Panc1 (cell line): ENCODE data around the gene CSNK1E.

Source experiments
- CTCF ChIP-seq: fragments of 450-650 bp; IDR thresholded peaks from 2 replicates; pipeline ENCODE4 v1.5.1; 2017; ENCODE audit warnings: mild to moderate bottlenecking
- POLR2AphosphoS5 ChIP-seq: IDR thresholded peaks from 2 replicates; pipeline ENCODE4 v1.6.1; 2012; ENCODE audit warnings: mild to moderate bottlenecking, low read depth, low read length, moderate library complexity
- SIN3A ChIP-seq: IDR thresholded peaks from 2 replicates; pipeline ENCODE4 v1.6.1; 2012; ENCODE audit warnings: low read depth, mild to moderate bottlenecking, low read length, moderate library complexity, borderline replicate concordance; ENCODE audit not compliant: insufficient read depth

- TF ChIP-seq CTCF (no peak), SIN3A (no peak), POLR2AphosphoS5 (no peak)
Measured at GRCh38 chr22:38258895-38259294, 58.3 kb downstream of the CSNK1E start.
